Measurements from ENCODE around the gene CGAS.
"Not testable (repeated sequence)": the region's sequence is repeated elsewhere in the genome, so short reads cannot be mapped to it uniquely, and the experiment has no call there.

The CGAS gene

GRCh38 chr6:73452107-73452461, at the start of gene CGAS:
Gene CGAS, minus strand, starts transcription at chr6:73452297. Its CDS starts 116 bp downstream, at chr6:73452181.
- DNase-seq = no peak

GRCh38 chr6:73497915-73498314, 45.8 kb upstream of the CGAS start:
- DNase-seq = no peak

GRCh38 chr6:73491377-73491776, 39.3 kb upstream of the CGAS start:
- DNase-seq = no peak

GRCh38 chr6:73487473-73487872, 35.4 kb upstream of the CGAS start:
- no peak for DNase-seq

GRCh38 chr6:73484438-73484837, 32.3 kb upstream of the CGAS start:
- no peak for DNase-seq

GRCh38 chr6:73481969-73482368, 29.9 kb upstream of the CGAS start:
- no peak for DNase-seq

GRCh38 chr6:73477407-73477806, 25.3 kb upstream of the CGAS start:
- DNase-seq = no peak

- no peak for DNase-seq
Observed at GRCh38 chr6:73476723-73477122, 24.6 kb upstream of the CGAS start.

GRCh38 chr6:73471686-73472290, 19.7 kb upstream of the CGAS start:
- DNase-seq = no peak

GRCh38 chr6:73461537-73462350, 9.6 kb upstream of the CGAS start, which contains the start of gene MTO1:
Gene MTO1, plus strand, starts transcription at chr6:73461737. Its CDS starts 118 bp downstream, at chr6:73461855.
- peak; percentile 53 for DNase-seq

- no peak for DNase-seq
Observed at GRCh38 chr6:73460056-73460455, 8.0 kb upstream of the CGAS start.

- not testable (repeated sequence) for DNase-seq
Observed at GRCh38 chr6:73459474-73459873, 7.4 kb upstream of the CGAS start.

- DNase-seq = no peak
Observed at GRCh38 chr6:73455865-73456629, 4.0 kb upstream of the CGAS start.

- no peak for DNase-seq
Observed at GRCh38 chr6:73451223-73452106, 632 bp downstream of the CGAS start.

- DNase-seq = no peak
Observed at GRCh38 chr6:73443555-73443954, 8.5 kb downstream of the CGAS start.

- no peak for DNase-seq
Observed at GRCh38 chr6:73435236-73435635, 16.9 kb downstream of the CGAS start.

- DNase-seq = no peak
Observed at GRCh38 chr6:73421534-73421933, 30.6 kb downstream of the CGAS start.

- no peak for DNase-seq
Observed at GRCh38 chr6:73418081-73418741, 33.9 kb downstream of the CGAS start.

- DNase-seq = no peak
Observed at GRCh38 chr6:73413102-73413501, 39.0 kb downstream of the CGAS start.

- DNase-seq = no peak
Observed at GRCh38 chr6:73409395-73409794, 42.7 kb downstream of the CGAS start.

GRCh38 chr6:73400656-73401055, 51.4 kb downstream of the CGAS start:
- no peak for DNase-seq

- DNase-seq = no peak
Observed at GRCh38 chr6:73395875-73396274, 56.2 kb downstream of the CGAS start.
